ENCODE results near the gene MAFF.

DNA sequence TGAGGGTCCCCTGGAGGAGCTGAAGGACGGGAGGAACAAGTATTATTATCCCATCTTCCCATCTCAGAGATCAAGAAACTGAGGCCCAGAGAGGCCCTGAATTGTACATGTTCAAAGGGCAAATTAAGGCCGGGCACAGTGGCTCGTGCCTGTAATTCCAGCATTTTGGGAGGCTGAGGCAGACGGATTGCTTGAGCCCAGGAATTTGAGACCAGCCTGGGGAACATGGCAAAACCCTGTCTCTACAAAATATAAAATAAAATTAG is 28.2 kb upstream of the MAFF start:
- TF ChIP-seq, protein P1, sequence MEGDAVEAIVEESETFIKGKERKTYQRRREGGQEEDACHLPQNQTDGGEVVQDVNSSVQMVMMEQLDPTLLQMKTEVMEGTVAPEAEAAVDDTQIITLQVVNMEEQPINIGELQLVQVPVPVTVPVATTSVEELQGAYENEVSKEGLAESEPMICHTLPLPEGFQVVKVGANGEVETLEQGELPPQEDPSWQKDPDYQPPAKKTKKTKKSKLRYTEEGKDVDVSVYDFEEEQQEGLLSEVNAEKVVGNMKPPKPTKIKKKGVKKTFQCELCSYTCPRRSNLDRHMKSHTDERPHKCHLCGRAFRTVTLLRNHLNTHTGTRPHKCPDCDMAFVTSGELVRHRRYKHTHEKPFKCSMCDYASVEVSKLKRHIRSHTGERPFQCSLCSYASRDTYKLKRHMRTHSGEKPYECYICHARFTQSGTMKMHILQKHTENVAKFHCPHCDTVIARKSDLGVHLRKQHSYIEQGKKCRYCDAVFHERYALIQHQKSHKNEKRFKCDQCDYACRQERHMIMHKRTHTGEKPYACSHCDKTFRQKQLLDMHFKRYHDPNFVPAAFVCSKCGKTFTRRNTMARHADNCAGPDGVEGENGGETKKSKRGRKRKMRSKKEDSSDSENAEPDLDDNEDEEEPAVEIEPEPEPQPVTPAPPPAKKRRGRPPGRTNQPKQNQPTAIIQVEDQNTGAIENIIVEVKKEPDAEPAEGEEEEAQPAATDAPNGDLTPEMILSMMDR (conservative IDR thresholded peaks at IDR 0.05 in 1 of 2, IDR thresholded peaks at IDR 0.05 in 1 of 2; ENCODE audit: low read depth in 1 of 2, low read length in 2 of 2) = no peak
- TF ChIP-seq EZH2 (IDR thresholded peaks at IDR 0.05; ENCODE audit: low read length, missing control alignments) = no peak

All from fibroblast of lung (primary cell).